Skeletal muscle satellite cell (primary cell): ENCODE measurements around the gene PPOX.

ENCODE experiments used
- H3K27me3 ChIP-seq: 2 replicates; pipeline ENCODE4 v1.7.0; 2013; ENCODE audit warnings: low read length; ENCODE audit not compliant: control insufficient read depth, insufficient read depth
- H3K36me3 ChIP-seq: 2 replicates; pipeline ENCODE4 v1.7.0; 2013; ENCODE audit warnings: mild to moderate bottlenecking, control low read depth, low read length; ENCODE audit not compliant: insufficient read depth
- H3K4me1 ChIP-seq: 2 replicates; pipeline ENCODE4 v1.7.0; 2013; ENCODE audit warnings: low read length; ENCODE audit not compliant: control insufficient read depth, insufficient read depth
- H3K4me2 ChIP-seq: 2 replicates; pipeline ENCODE4 v1.7.0; 2013; ENCODE audit warnings: mild to moderate bottlenecking, low read length
- H3K4me3 ChIP-seq: 2 replicates; pipeline ENCODE4 v1.7.0; 2013; ENCODE audit warnings: low read length
- H3K9ac ChIP-seq: 2 replicates; pipeline ENCODE4 v1.7.0; 2013; ENCODE audit warnings: mild to moderate bottlenecking, low read depth, low read length, moderate library complexity
- H3K9me3 ChIP-seq: replicated peaks from 2 replicates; pipeline ENCODE4 v1.7.0; 2013; ENCODE audit warnings: mild to moderate bottlenecking, control low read depth, low read length

The PPOX gene

GRCh38 chr1:161177112-161177935 is 11.1 kb downstream of the PPOX start, which contains the start of gene B4GALT3:
TSS of gene B4GALT3 (minus strand) at chr1:161177507. CDS start at chr1:161176060, 1,447 bp downstream.
- Histone ChIP-seq H3K9ac (peak within 1 kb of the TSS; percentile 96), H3K4me3 (peak within 1 kb of the TSS; percentile 99), H3K27me3 (no peaks in the 10 kb centered on the region), H3K4me1 (peaks cover 35% of the 10 kb centered on the region), H3K9me3 (no peaks in the 10 kb centered on the region), H3K36me3 (peaks cover 17% of the 10 kb centered on the region), H3K4me2 (peak within 1 kb of the TSS; percentile 95)

- Histone ChIP-seq H3K4me3 (peak overlapping the region; percentile 99), H3K9ac (peak overlapping the region; percentile 96)
Measured at GRCh38 chr1:161177936-161178244, 11.7 kb downstream of the PPOX start.

GRCh38 chr1:161179698-161180097 is 13.5 kb downstream of the PPOX start:
- H3K4me2 ChIP-seq = no peak overlapping the region
- H3K9ac ChIP-seq = no peak overlapping the region
- H3K4me1 ChIP-seq = peaks cover 31% of the 10 kb centered on the region
- H3K4me3 ChIP-seq = no peak overlapping the region
- H3K27me3 ChIP-seq = no peaks in the 10 kb centered on the region
- H3K36me3 ChIP-seq = peaks cover 5% of the 10 kb centered on the region
- H3K9me3 ChIP-seq = no peaks in the 10 kb centered on the region

More at GRCh38 chr1:161177936-161178244, 11.7 kb downstream of the PPOX start:
- no peaks in the 10 kb centered on the region for H3K27me3 ChIP-seq
- peaks cover 17% of the 10 kb centered on the region for H3K36me3 ChIP-seq
- peaks cover 36% of the 10 kb centered on the region for H3K4me1 ChIP-seq
- no peaks in the 10 kb centered on the region for H3K9me3 ChIP-seq
- H3K4me2 ChIP-seq = peak overlapping the region; percentile 95

GRCh38 chr1:161180639-161181038 is 14.4 kb downstream of the PPOX start:
- peaks cover 37% of the 10 kb centered on the region for H3K4me1 ChIP-seq
- no peaks in the 10 kb centered on the region for H3K9me3 ChIP-seq
- H3K9ac ChIP-seq = no peak overlapping the region
- H3K36me3 ChIP-seq = peaks cover under 1% of the 10 kb centered on the region
- no peaks in the 10 kb centered on the region for H3K27me3 ChIP-seq
- no peak overlapping the region for H3K4me3 ChIP-seq
- no peak overlapping the region for H3K4me2 ChIP-seq

GRCh38 chr1:161182214-161182613 is 16.0 kb downstream of the PPOX start:
- peaks cover 35% of the 10 kb centered on the region for H3K4me1 ChIP-seq
- H3K9ac ChIP-seq = peak overlapping the region; percentile 50
- no peaks in the 10 kb centered on the region for H3K9me3 ChIP-seq
- H3K27me3 ChIP-seq = no peaks in the 10 kb centered on the region
- H3K4me2 ChIP-seq = peak overlapping the region; percentile 52
- H3K4me3 ChIP-seq = no peak overlapping the region
- no peaks in the 10 kb centered on the region for H3K36me3 ChIP-seq

- Histone ChIP-seq H3K4me3 (no peak overlapping the region), H3K27me3 (no peaks in the 10 kb centered on the region), H3K4me1 (peaks cover 29% of the 10 kb centered on the region)
Measured at GRCh38 chr1:161185282-161185682, 19.1 kb downstream of the PPOX start.

GRCh38 chr1:161185732-161186311 is 19.6 kb downstream of the PPOX start:
- H3K4me2 ChIP-seq = peak overlapping the region; percentile 53
- peak overlapping the region; percentile 16 for H3K4me3 ChIP-seq
- no peaks in the 10 kb centered on the region for H3K27me3 ChIP-seq
- H3K36me3 ChIP-seq = no peaks in the 10 kb centered on the region
- H3K4me1 ChIP-seq = peaks cover 29% of the 10 kb centered on the region
- H3K9ac ChIP-seq = peak overlapping the region; percentile 27
- H3K9me3 ChIP-seq = no peaks in the 10 kb centered on the region

More at GRCh38 chr1:161185282-161185682, 19.1 kb downstream of the PPOX start:
- H3K9me3 ChIP-seq = no peaks in the 10 kb centered on the region
- H3K36me3 ChIP-seq = no peaks in the 10 kb centered on the region
- peak overlapping the region; percentile 27 for H3K9ac ChIP-seq
- peak overlapping the region; percentile 53 for H3K4me2 ChIP-seq

- Histone ChIP-seq H3K9me3 (no peaks in the 10 kb centered on the region), H3K4me1 (peaks cover 24% of the 10 kb centered on the region), H3K36me3 (no peaks in the 10 kb centered on the region), H3K27me3 (no peaks in the 10 kb centered on the region), H3K4me2 (no peak overlapping the region), H3K4me3 (no peak overlapping the region), H3K9ac (no peak overlapping the region)
Measured at GRCh38 chr1:161187311-161187710, 21.1 kb downstream of the PPOX start.

- Histone ChIP-seq H3K36me3 (no peaks in the 10 kb centered on the region), H3K4me3 (no peak overlapping the region), H3K4me2 (no peak overlapping the region), H3K4me1 (peaks cover 19% of the 10 kb centered on the region), H3K27me3 (no peaks in the 10 kb centered on the region), H3K9ac (no peak overlapping the region), H3K9me3 (no peaks in the 10 kb centered on the region)
Measured at GRCh38 chr1:161188381-161188780, 22.2 kb downstream of the PPOX start.

- H3K27me3 ChIP-seq = no peaks in the 10 kb centered on the region
- H3K4me3 ChIP-seq = no peak overlapping the region
- peaks cover 23% of the 10 kb centered on the region for H3K4me1 ChIP-seq
- no peaks in the 10 kb centered on the region for H3K36me3 ChIP-seq
- no peak overlapping the region for H3K4me2 ChIP-seq
- H3K9me3 ChIP-seq = no peaks in the 10 kb centered on the region
- H3K9ac ChIP-seq = no peak overlapping the region
Measured at GRCh38 chr1:161189036-161189435, 22.8 kb downstream of the PPOX start.

- H3K4me1 ChIP-seq = peaks cover 14% of the 10 kb centered on the region
- no peak overlapping the region for H3K9ac ChIP-seq
Measured at GRCh38 chr1:161190962-161191521, 24.8 kb downstream of the PPOX start.

More at GRCh38 chr1:161190962-161191521, 24.8 kb downstream of the PPOX start:
- Histone ChIP-seq H3K4me3 (no peak overlapping the region), H3K36me3 (no peaks in the 10 kb centered on the region), H3K9me3 (no peaks in the 10 kb centered on the region), H3K4me2 (no peak overlapping the region), H3K27me3 (no peaks in the 10 kb centered on the region)
